Measurements from ENCODE around the gene RETN.

RETN gene

DNA sequence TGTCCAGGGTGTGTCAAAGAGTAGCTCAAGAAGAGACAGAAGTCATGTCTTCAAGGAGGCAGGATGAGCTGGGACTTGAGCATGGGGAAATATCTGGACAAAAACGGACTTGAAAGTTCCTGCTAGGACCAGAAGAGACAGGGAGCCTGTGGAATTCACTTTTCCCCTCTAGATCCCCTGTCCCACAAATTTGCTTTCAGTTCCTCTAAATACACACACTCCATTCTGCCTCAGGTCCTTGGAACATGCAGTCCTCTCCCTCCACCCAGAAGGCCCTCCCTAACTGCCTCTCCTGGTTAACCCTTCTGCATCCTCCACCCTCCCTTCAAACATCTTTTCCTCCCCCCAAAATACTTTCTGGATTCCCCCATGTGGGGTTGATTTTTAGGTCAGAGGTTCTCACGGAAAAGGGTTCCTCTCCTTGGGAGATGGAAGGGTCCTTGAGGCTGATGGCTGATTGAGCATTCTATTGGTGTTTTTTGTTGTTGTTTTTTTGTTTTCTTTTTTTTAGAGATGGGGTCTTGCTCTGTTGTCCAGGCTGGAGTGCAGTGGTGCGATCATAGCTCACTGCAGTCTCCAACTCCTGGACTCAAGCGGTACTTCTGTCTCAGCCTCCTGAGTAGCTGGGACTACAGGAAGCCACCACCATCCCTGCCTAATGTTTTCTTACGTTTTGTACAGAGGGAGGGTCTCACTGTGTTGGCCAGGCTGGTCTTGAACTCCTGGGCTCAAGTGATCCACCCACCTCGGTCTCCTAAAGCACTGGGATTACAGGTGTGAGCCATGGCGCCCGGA lies 6.9 kb upstream of the RETN start:
- DNase-seq: no peak

GRCh38 chr19:7662657-7663056 lies 6.2 kb upstream of the RETN start:
- no peak for DNase-seq

DNA sequence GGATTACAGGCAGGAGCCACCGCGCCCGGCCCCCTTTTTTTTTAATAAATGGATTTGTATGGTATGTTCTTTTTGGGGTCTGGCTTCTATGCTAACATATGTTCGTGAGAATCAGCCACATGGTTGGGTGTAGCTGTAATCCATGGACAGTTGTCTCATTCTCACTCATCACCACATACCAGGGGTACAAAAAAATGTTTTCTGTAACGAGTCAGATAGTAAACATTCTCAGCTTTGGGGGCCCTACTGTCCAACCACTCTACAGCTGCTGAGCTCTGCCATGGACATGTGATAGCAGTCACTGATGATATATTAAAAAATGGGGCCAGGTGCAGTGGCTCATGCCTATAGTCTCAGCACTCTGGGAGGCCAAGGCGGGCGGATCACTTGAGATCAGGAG lies 5.1 kb upstream of the RETN start:
- DNase-seq: no peak

DNA sequence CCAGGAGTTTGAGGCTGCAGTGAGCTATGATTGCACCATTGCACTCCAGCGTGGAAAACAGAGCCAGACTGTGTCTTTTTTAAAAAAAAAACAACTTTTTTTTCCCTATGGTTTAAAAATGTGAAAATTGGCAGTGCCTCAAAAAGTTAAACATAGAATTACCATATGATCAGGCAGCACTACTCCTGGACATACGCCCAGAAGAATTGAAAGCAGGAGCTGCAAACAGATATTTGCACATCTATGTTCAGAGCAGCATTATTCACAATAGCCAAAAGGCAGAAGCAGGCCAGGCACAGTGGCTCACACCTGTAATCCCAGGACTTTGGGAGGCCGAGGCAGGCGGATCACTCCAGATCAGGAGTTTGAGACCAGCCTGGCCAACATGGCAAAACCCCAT lies 3.8 kb upstream of the RETN start:
- no peak for DNase-seq

- DNase-seq: no peak
Measured at GRCh38 chr19:7669641-7670040, 792 bp downstream of the RETN start.

DNA sequence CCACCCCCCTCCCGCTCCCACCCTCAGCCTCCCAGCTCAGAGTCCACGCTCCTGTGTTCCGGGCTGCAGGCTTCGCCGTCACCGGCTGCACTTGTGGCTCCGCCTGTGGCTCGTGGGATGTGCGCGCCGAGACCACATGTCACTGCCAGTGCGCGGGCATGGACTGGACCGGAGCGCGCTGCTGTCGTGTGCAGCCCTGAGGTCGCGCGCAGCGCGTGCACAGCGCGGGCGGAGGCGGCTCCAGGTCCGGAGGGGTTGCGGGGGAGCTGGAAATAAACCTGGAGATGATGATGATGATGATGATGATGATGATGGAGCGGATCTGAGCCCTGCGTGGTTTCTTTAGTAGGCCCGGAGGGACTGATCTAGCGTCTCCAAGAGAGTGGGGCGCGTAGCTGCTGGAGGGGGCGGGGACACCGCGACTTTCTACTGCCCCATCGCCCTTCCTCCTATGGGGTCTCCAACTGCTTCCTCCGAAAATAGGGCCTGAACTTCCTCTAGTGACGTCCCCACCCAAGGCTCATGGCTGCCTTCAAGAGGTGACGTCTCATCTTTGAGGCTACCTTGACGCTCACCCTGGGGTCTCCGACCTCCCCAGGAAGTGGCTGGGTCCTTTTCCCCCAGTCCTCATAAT lies 1.4 kb downstream of the RETN start:
- DNase-seq: no peak

- no peak for DNase-seq
Measured at GRCh38 chr19:7670790-7671189, 1.9 kb downstream of the RETN start.

GRCh38 chr19:7672522-7672921 lies 3.7 kb downstream of the RETN start:
- no peak for DNase-seq

GRCh38 chr19:7674010-7675005 lies 5.5 kb downstream of the RETN start:
- no peak for DNase-seq

DNA sequence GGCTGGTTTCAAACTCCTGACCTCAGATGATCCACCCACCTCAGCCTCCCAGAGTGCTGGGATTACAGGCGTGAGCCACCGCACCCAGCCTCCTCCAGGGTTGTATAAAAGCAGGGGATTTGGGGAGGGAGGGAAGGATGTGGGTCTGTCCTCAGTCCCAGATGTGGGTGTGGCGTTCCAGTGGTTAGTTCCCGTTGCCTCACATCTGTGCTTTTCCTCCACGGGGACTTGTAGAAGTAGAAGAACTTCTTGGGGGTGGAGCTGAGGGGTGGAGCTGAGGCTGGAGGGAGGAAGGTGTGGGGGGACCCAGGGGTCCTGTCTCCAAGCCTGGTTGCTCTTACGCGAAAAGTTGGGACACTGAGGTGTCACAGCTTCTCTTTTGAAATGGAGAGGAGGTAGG lies 7.5 kb downstream of the RETN start:
- no peak for DNase-seq

DNA sequence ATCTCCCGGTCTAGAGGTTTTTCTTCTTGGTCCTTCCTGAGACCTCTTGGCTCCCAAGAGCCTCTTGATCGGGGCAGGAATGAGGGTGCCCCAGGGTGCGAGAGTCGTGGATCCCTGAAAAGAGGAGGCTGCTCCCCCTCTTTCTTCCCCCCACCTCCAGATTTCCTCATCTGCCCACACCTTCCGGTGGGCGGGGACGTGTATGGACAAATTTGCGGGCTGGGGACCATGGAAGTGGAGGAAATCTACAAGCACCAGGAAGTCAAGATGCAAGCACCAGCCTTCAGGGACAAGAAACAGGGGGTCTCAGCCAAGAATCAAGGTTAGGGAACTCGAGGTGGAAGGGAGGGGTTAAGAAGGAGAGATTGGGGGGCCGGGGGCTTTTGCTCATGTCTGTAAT lies 8.0 kb downstream of the RETN start, which contains the start of gene MCEMP1:
Gene MCEMP1 (plus strand): TSS at position 237 of the 400 bp plus-strand sequence. CDS start 31 bp downstream, at position 268.
- DNase-seq: no peak

- DNase-seq: no peak
Measured at GRCh38 chr19:7677669-7678311, 8.9 kb downstream of the RETN start.

DNA sequence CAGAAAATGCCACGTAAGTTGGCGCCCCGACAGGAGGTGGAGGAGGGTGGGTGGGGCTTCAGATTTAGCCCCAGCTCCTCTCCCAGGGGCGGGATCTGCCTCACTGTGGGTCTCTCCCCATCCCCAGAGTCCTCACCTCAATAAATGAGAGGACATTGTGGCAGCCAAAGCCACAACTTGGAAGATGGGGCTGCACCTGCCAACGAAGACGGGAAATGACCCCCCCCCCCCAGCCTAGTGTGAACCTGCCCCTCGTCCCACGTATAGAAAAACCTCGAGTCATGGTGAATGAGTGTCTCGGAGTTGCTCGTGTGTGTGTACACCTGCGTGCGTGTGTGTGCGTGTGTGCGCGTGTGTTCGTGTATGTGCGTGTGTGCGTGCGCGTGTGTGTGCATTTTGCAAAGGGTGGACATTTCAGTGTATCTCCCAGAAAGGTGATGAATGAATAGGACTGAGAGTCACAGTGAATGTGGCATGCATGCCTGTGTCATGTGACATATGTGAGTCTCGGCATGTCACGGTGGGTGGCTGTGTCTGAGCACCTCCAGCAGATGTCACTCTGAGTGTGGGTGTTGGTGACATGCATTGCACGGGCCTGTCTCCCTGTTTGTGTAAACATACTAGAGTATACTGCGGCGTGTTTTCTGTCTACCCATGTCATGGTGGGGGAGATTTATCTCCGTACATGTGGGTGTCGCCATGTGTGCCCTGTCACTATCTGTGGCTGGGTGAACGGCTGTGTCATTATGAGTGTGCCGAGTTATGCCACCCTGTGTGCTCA lies 10.3 kb downstream of the RETN start:
- DNase-seq: no peak

DNA sequence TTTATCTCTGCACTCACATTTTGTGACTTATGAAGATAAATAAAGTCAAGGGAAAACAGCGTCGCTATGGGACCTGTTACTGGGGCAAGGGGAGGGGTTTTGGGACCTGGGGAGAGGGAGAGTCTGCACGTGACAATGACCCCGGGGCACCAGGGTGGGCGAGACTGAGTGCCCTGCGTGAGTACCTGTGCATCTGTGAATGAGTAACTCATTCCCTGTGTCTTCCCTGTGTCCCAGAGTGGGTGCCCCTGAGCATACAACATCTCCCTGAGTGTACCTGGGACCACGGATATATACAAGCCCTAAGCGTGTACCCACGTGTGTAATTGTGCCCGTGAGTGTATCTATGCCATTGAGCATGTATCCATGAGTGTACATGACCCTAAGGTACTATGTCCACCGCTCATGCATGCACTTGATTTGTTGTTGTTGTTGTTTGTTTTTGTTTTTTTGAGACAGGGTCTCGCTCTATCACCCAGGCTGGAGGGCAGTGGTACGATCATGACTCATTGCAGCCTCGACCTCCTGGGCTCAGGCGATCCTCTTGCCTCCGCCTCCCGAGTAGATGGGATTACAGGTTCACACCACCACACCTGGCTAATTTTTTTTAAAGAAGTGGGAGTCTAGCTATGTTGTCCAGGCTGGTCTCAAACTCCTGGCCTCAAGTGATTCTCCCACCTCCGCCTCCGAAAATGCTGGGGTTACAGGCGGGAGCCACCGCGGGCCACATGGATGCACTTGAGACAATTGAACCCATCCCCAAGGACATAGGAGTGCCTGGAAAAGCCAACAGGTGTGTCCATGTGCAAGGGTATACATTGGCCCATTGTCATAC lies 11.1 kb downstream of the RETN start:
- no peak for DNase-seq

DNA sequence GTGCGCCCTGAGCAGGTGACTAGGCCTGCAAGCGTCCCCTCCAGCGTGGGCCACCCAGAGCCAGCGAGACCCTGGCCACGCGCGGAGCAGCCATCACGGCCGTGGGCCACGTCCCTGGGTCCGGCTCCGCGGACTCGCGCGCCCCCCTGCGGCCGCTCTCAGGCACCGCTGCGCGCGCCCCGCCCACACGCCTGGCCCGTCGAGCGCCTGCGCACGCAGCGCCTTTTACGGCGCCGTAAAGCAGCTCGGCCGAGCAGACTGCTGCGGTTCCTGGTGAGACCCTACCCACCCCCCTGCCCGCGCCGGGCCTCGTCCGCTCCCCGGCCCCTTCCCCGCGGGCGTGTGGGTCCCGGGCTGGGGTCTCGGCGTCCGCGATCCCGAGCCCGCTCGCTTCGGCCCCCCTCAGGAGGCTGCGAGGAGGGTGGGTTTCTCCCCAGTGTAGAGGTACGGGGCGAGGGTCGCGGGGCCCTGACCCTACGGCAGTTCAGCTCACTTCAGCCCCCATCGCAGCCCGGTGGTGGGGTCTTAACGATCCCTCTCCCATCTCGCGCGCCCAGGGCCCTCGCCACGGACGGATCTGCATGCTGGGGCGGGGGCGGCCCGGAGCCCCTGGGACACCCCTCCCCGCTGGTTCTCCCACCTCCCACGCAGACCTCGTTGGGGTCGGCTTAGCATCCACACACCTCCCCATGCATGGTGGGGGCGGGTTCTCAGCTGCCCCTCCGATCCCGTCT lies 11.9 kb downstream of the RETN start, which contains the start of gene TRAPPC5:
Gene TRAPPC5 (plus strand): TSS at position 228 of the 734 bp plus-strand sequence. CDS start 1,421 bp downstream, outside the sequence.
- peak; percentile 37 to 54 for DNase-seq

DNA sequence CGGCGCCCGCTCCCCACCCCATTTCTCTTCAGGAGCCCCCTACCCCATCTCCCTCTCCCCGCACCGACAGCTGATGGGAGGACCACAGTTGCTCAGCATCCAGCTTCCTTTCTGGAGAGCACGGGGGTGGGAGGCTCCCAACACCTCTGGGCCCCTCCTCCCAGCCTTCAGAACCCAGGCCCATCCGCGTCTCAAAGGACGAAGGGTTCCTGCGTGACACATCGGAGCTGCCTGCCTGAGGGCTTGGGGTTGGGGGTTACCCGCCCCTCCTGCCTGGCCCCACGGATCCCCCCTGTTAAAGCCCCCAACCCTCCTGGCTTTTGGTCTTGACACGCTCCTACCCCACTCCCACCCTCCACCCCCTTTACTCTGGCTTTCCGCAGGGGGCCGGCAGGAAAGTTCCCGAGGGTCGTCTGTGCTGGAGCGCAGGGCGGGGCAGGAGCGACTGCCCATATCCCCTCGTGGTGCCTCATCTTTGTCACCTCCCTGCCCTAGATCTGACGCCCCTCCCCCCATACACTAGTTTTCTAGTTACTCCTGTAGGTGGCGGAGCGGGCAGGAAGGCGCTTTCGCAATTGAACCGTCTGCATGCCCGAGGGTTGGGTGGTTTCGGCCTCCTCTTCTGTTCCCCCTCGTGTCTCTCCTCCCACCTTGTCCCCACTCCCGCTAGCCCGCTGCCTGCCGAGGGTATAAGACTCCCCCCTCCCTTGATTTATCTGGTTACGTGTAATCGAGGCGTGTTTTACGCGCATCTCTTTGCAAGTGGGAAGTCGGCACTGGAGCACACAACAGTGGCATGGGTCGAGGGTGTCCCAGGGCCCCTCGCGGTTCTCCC lies 12.7 kb downstream of the RETN start:
- no peak for DNase-seq

GRCh38 chr19:7682175-7682855 lies 13.5 kb downstream of the RETN start:
- DNase-seq: no peak

All from NCI-H187 (cell line).